HG03108 (cell line): Measurements from ENCODE around the gene FBRSL1.

ENCODE experiments used
- ATAC-seq: cut with Tn5 transposase; IDR thresholded peaks from one replicate; pipeline ENCODE4 v1.9.1; 2021; ENCODE audit warnings: moderate library complexity; ENCODE audit not compliant: unreplicated experiment

Gene FBRSL1

GRCh38 chr12:132537836-132538662 is 48.1 kb downstream of the FBRSL1 start:
- no peak for ATAC-seq

DNA sequence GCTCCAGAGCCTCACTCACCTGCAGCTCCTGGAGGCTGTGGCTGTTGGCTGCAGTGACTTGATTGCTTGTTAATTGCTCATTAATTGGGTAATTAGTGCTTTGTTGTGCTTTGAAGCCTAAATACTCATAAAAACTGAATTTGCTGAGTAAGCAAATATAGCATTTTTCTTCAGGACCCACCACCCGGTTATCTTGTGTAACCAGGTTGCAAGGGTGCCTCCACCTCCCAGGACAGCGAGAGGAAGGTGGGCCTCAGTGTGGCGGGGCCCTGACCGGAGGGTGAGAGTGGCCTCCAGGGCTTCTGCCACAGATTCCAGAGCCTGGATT is 48.7 kb downstream of the FBRSL1 start:
- no peak for ATAC-seq

DNA sequence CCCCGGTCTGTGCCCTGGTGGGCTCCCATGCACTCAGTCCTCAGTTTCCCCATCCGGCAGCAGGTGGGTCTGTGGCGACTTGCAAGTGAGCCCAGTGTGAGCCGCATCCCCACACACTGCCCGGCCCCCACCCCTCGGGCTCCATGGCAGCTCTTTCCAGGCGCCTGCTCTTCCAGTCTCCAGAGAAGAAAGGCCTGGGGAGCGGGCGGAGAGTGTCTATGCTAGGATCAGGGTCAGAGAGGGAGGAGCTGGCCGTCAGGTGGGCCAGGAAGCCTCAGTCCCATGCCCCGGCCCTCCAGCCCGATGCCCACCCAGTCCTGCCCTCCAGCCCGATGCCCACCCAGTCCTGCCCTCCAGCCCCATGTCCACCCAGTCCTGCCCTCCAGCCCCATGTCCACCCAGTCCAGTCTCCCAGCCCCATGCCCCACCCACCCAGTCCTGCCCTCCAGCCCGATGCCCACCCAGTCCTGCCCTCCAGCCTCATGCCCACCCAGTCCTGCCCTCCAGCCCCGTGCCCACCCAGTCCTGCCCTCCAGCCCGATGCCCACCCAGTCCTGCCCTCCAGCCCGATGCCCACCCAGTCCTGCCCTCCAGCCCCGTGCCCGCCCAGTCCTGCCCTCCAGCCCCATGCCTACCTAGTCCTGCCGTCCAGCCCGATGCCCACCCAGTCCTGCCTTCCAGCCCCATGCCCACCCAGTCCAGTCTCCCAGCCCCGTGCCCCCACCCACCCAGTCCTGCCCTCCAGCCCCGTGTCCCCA is 49.2 kb downstream of the FBRSL1 start:
- ATAC-seq, result no peak

- no peak for ATAC-seq
These were observed 50.5 kb downstream of the FBRSL1 start for GRCh38 chr12:132540436-132540835.

DNA sequence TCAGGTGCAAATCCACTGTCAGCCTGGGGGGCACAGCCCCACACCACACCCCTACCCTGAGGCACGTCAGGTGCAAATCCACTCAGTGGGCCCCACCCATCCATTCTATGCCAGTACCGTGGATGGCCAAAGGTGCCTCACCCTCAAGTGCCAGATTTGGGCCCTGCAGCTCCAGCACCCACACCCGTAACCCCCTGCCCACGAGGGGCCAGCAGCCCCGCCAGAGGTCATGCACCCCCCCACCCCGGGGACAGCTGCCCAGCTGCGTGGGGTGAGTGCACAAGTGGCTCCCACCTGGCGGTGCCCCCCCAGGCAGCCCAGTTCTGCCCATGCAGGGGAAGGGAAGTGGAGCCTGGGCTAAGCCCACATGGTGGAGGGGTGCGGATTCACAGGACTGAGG is 51.2 kb downstream of the FBRSL1 start:
- ATAC-seq, result no peak

- ATAC-seq, result no peak
These were observed 52.0 kb downstream of the FBRSL1 start for GRCh38 chr12:132541996-132542395.

GRCh38 chr12:132542661-132543060 is 52.7 kb downstream of the FBRSL1 start:
- ATAC-seq, result no peak

DNA sequence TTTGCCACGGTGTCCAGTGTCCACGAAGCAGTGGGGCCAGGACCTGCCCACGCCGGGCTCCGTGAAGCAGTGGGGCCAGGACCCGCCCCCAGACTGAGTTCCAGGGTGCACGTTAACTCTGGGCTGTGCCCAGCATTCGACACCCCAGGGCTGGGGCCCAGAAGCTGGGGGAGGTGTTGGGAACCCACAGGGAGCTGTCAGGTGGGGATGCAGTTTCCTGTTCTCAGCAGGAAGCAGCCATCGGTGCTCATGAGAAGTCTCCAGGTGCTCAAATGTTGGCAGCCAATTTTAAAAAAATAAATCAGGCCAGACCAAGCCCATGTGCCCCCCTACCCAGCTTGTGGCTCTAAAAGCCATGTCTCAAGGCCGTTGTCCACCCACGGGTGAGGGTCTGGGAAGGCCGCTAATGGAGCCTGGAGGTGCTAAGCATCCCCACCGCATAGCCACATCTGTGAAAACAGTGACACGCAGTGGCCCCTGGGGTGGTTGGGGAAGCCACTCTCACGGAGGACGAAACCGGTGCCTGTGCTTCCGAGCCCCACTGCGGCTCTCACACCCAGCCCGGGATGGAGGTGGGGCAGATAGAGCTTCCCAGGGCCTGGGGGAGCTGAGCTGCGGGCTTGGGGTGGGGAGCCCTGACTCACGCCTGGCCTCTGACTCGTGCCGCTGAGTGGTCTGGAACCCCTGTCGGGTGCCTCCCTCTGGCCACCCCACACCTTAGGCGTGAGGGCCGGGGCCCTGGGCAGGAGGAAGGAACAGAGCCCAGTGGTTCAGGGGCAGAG is 53.5 kb downstream of the FBRSL1 start:
- no peak for ATAC-seq

DNA sequence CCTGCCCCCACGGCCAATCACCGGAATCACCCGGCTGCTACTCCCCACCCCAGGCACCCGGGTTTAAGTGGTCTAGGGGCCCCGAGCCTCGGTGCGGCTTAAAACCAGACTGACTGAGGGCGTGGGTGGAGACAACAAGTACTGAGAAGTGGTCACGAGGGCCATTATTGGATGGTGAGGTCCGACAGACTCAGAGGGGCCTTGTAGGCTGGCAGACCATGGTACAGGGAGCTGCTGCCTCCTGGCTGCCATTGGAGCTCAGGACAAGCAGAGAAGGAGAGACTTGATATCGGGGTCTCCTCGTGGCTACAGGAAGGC is 54.1 kb downstream of the FBRSL1 start:
- ATAC-seq, result no peak

DNA sequence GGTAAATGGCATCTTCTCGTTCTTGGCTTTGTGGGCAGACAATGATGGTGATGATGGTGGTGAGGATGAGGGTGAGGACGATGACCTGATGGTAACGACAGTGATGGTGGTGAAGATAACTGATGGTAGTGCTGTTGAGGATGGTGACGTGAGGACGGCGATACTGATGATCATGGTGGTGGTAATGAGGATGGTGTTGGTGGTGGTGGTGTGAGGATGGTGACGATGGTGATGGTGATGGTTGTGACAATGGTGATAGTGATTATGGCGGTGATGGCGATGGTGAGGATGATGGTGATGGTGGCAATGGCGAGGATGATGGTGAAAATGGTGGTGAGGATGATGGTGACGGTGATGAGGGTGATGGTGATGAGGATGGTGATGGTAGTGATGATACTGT is 54.5 kb downstream of the FBRSL1 start:
- no peak for ATAC-seq

DNA sequence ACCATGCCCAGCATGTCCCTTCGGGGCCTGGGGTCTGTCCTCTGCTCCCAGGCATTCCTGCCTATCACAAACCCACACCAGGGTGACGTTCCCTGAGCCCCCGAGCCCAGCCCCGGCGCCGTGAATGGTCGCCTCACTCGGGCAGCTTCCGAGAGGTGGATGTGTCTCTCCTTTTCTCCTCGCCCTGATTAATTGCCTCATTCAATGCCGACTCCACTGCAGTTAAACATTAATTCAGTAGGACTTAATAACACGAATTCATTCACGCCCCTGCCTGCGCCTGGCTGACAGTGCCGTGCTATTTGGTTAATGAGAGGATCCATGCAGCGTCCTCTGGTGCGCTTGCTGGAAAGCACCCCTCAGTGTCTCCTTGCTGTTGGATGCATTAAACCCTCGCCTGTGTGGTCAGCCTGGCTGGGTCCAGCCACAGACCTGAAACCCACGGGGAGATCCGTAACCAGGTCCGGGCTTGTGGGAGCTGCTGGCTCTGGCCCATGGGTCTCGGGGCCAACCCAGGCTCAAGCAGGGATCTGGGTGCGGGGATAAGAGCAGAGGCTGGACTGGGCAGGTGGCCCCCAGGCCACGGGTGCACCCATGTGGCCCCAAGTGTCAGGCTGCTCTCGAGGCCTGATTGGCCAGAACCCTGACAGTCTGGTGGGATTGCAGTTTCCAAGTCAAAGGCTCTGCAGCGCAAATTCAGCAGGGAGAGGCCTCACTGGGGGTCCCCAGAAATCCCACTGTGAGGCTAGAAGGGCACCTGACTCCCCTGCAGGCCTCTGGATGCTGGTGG is 55.4 kb downstream of the FBRSL1 start:
- no peak for ATAC-seq

GRCh38 chr12:132545955-132546354 is 56.0 kb downstream of the FBRSL1 start:
- ATAC-seq, result no peak

DNA sequence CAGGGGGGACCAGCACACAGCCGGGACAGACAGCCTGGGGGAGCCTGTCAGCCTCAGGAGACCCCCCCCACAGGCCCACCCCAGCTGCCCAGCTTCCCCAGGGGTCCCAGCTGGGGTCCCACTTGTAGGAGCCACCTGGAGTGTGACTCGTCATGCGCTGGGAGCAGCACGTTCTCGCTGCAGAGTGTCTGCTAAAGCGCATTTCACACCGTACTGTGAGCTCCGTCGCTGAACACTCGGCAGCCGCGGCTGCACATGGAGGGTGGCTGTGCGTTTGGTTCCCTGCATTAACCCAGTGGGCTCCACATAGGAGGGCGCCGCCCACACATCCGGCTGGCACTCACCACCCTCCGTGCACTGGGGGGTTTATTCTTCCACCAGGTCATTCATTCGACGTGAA is 56.7 kb downstream of the FBRSL1 start:
- no peak for ATAC-seq

DNA sequence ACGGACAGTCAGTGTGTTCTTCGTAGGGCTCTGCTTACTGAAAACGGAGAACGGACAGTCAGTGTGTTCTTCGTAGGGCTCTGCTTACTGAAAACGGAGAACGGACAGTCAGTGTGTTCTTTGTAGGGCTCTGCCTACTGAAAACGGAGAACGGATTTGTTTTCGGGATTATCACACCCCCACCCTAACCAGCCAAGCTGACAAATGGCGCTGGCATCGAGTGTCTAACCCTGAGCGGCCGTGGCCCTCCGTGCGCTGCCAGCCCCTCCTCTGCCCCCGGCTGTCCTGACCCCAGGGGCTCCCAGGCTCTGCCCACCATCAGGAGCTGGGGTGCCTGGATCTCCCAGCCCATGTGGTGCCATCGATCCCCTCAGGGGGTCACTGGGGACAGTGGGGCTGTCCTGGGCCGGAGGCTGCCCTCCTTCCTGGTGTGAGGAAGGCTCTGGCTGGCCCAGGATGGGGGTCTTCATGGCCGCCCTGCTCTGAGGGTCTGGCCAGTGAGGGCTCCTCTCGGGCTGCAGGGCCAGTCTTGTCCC is 57.3 kb downstream of the FBRSL1 start:
- no peak for ATAC-seq

DNA sequence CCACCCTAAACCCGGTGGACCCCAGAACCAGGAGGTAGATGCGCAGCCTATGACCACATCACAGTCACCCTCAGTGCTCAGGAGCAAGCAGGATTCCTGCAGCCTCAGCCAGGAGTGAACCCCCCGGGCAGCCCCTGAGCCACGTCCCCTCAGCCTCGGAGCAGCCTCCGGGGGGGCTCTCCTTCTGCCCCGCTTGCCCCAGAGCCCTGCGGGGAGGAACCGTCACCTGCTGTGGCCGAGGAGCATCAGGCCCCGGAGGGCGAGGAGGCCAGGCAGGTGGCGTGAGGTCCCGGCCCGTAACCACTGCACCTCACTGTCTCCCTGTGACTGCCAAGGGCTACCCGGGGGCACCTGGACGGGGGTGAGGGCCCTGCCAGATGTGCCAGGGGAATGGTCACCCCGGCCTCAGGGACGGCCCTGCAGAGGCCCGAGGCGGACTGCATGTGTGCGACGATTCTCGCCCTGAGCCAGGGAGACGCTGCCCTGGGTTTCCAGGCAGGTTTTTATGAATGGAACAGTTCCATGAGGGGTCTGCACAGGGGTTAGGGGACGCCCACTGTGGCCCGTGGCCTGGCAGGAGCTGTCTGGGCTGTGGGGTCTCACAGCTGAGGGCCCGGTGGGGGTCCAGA is 58.6 kb downstream of the FBRSL1 start:
- ATAC-seq, result no peak

DNA sequence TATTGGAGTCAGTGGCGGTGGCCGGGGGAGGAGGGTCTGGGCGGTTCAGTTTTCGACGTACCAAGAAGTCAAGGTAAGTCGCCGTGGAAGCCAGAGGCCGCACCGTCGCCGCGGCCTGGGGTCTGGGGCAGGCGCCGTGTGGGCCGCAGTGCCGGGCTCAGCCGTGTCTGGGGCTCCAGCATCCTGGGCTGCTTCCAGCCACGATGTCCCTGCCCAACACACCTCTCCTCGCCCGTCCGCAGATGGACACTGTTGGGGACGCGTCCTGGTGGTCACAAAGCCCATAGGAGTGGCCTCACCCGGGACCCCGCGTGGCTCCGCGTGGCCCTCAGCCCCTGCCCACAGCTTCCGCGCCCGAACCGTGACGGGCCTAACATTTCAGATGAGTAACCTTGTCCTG is 59.1 kb downstream of the FBRSL1 start:
- no peak for ATAC-seq

DNA sequence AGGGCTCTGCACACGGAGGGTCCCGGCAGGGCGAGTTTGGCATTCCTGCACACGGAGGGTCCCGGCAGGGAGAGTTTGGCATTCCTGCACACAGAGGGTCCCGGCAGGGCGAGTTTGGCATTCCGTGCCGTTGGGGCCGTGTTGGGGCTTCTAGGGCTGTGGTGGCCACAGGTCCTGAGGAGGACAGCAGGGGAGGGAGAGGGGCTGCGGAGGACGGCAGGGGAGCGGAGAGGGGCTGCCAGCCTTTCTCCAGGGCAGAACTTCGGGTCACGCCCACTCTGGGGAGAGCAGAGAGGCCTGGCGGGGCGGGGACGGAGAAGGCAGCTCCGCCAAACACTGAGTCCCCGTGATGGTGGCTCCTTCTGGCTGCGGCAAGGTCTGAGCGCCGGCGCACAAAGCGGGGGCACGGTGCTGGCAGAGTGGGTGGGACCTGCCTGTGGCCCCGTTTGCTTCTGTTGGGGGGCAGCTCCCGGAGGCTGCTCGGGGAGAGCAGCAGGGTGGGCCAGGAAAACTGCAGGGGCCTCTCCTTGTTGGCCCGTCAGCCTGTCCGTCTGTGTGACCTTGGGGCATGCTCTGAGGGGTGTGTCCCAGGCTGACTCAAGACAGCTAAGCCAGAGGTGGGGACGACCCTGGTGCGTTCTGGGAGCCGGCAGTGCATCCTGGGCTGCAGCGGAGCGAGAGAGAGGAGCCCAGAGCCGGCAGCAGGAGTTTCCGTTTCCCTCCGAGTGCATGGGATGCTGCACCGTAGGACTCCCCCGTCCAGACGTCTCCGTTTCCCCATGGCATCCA is 60.3 kb downstream of the FBRSL1 start:
- ATAC-seq, result no peak

DNA sequence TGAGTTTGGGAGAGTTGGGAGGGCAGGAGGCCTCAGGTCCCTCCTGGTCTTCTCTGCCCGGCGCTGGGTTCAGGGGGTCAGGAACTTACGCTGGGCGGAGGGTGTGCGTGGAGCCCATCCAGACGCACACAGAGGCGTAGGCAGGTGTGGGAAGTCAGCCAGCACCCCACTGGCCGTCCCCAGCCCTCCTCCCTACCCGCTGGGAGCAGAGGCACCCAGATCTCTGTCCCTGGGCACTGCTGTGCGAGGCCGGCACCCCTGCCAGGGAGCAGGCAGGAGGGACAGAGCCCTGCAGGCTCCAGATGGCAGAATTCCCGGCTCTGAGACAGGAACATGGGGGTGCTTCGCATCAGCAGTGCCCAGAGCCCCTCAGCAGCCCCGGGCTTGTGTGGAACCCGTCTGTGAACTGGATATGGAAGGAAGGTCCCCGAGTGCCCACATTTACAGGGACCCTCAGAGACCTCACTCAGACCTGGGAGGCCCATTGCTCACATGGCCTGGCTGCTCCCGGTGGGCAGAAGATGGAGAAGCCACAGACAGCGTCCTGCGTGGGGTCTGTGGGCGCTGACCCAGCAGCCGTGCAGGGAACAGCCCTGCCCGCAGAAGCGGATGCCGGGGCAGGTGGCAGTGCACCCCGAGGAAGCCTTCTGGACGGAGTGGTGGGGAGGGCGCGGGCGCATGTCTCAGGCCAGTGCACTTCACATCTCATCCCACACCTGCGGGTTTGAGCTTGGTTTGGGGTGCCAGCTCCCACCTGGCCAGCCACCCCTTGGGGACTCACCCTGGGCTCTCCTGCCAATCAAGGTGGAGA is 61.1 kb downstream of the FBRSL1 start:
- ATAC-seq, result no peak

DNA sequence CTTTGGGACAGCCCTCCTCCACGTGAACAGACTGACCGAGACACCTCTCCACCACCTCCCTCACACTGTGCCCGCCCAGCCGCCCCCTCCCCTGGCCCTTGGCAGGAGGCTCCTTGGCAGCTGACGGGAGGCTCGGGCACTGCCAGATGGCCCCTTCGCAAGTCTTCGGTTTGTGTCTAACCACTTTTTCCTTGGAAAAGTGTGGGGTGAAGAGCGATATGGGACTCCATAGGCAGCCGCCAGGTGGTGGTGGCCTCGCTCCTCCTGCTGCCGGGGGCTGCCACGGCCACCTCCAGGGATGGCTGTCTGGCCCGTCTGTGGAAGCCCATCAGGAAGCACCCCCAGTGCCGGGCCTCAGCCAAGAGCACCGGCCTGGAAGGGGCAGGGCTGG is 61.7 kb downstream of the FBRSL1 start:
- ATAC-seq, result no peak
